ENCODE measurements around the gene CDC27.
"Not testable (repeated sequence)": the region's sequence is repeated elsewhere in the genome, so short reads cannot be mapped to it uniquely, and the experiment has no call there.

Gene CDC27

GRCh38 chr17:47162013-47162622, 27.0 kb downstream of the CDC27 start:
- in situ Hi-C loops (cut with HindIII; ENCODE audit: low sequenced_read_pairs): no loop called here

GRCh38 chr17:47159315-47159714, 29.8 kb downstream of the CDC27 start:
- in situ Hi-C loops (cut with HindIII; ENCODE audit: low sequenced_read_pairs): no loop called here

- in situ Hi-C loops (cut with HindIII; ENCODE audit: low sequenced_read_pairs): no loop called here
These were observed 43.7 kb downstream of the CDC27 start for GRCh38 chr17:47145351-47145750.

- in situ Hi-C loops (cut with HindIII; ENCODE audit: low sequenced_read_pairs): no loop called here
These were observed 53.9 kb downstream of the CDC27 start for GRCh38 chr17:47135235-47135634.

- in situ Hi-C loops (cut with HindIII; ENCODE audit: low sequenced_read_pairs): not testable (repeated sequence)
These were observed 54.7 kb downstream of the CDC27 start for GRCh38 chr17:47134354-47134753.

GRCh38 chr17:47131761-47132160, 57.3 kb downstream of the CDC27 start:
- in situ Hi-C loops (cut with HindIII; ENCODE audit: low sequenced_read_pairs): no loop called here

- in situ Hi-C loops (cut with HindIII; ENCODE audit: low sequenced_read_pairs): not testable (repeated sequence)
These were observed 62.3 kb downstream of the CDC27 start for GRCh38 chr17:47126835-47127234.

- in situ Hi-C loops (cut with HindIII; ENCODE audit: low sequenced_read_pairs): not testable (repeated sequence)
These were observed 65.8 kb downstream of the CDC27 start for GRCh38 chr17:47123262-47123661.

- in situ Hi-C loops (cut with HindIII; ENCODE audit: low sequenced_read_pairs): no loop called here
These were observed 68.5 kb downstream of the CDC27 start for GRCh38 chr17:47120521-47121095.

GRCh38 chr17:47119746-47120520, 69.2 kb downstream of the CDC27 start:
- in situ Hi-C loops (cut with HindIII; ENCODE audit: low sequenced_read_pairs): no loop called here

- in situ Hi-C loops (cut with HindIII; ENCODE audit: low sequenced_read_pairs): no loop called here
These were observed 71.7 kb downstream of the CDC27 start for GRCh38 chr17:47117386-47117785.

GRCh38 chr17:47106130-47106529, 83.0 kb downstream of the CDC27 start:
- in situ Hi-C loops (cut with HindIII; ENCODE audit: low sequenced_read_pairs): no loop called here

GRCh38 chr17:47105246-47105645, 83.8 kb downstream of the CDC27 start:
- in situ Hi-C loops (cut with HindIII; ENCODE audit: low sequenced_read_pairs): not testable (repeated sequence)

- in situ Hi-C loops (cut with HindIII; ENCODE audit: low sequenced_read_pairs): no loop called here
These were observed 86.2 kb downstream of the CDC27 start for GRCh38 chr17:47102914-47103313.

GRCh38 chr17:47099987-47100711, 88.9 kb downstream of the CDC27 start:
- in situ Hi-C loops (cut with HindIII; ENCODE audit: low sequenced_read_pairs): no loop called here

- in situ Hi-C loops (cut with HindIII; ENCODE audit: low sequenced_read_pairs): no loop called here
These were observed 89.6 kb downstream of the CDC27 start for GRCh38 chr17:47099451-47099986.

GRCh38 chr17:47096343-47096742, 92.8 kb downstream of the CDC27 start:
- in situ Hi-C loops (cut with HindIII; ENCODE audit: low sequenced_read_pairs): no loop called here

- in situ Hi-C loops (cut with HindIII; ENCODE audit: low sequenced_read_pairs): no loop called here
These were observed 93.8 kb downstream of the CDC27 start for GRCh38 chr17:47095268-47095667.

- in situ Hi-C loops (cut with HindIII; ENCODE audit: low sequenced_read_pairs): no loop called here
These were observed 102.0 kb downstream of the CDC27 start for GRCh38 chr17:47087093-47087492.

GRCh38 chr17:47085736-47086135, 103.4 kb downstream of the CDC27 start:
- in situ Hi-C loops (cut with HindIII; ENCODE audit: low sequenced_read_pairs): no loop called here

GRCh38 chr17:47078801-47079200, 110.3 kb downstream of the CDC27 start:
- in situ Hi-C loops (cut with HindIII; ENCODE audit: low sequenced_read_pairs): no loop called here
